Measurements from ENCODE around the gene GAS2. TPM values are rescaled to one million over a fixed set of nuclear protein-coding genes. Genes with fewer than 3 reads are reported as not detected.

Gene GAS2
- polyA plus RNA-seq, 1 of the 3 experiments (the other 2 are of a cell fraction) = 0.72 TPM

GRCh38 chr11:22671751-22672150, 5.3 kb downstream of the GAS2 start:
- Histone ChIP-seq H2AFZ (ENCODE audit: low read depth) (no peak overlapping the region), H3K36me3 (replicated peaks in 1 of 2; ENCODE audit: control insufficient read depth in 1 of 2, insufficient read depth in 2 of 2, low read length in 1 of 2) (no peaks in the 10 kb centered on the region), H4K20me1 (ENCODE audit: insufficient read depth) (no peaks in the 10 kb centered on the region), H3K4me1 (ENCODE audit: control insufficient read depth in 1 of 2, insufficient read depth in 2 of 2, low read depth in 1 of 2, low read length in 1 of 2) (peaks cover 0 to 4% of the 10 kb centered on the region in 2 experiments; a peak in 1 of 4 replicates), H3K9me2 (no peaks in the 10 kb centered on the region), H3K4me2 (no peak overlapping the region), H3K27me3 (ENCODE audit: insufficient read depth) (peaks cover 6% of the 10 kb centered on the region; the same call in 1 of the 2 replicates), H3K27ac (ENCODE audit: low read depth in 2 of 2, low read length in 1 of 2) (no peak overlapping the region), H3K4me3 (ENCODE audit: low read depth in 2 of 2, low read length in 1 of 2) (no peak overlapping the region), H3K9me3 (no peaks in the 10 kb centered on the region), H3F3A (replicated peaks; ENCODE audit: insufficient read depth) (no peaks in the 10 kb centered on the region), H3K79me2 (ENCODE audit: insufficient read depth) (no peaks in the 10 kb centered on the region), H3K9ac (no peak overlapping the region)
- CTCF ChIA-PET = interaction anchor here (0.9 to 3.1 kb wide), 6 partner anchors 12 to 116 kb away, joined by 3 to 25 read pairs (median 4); no protein-coding TSS in a partner anchor
- 43% methylated on average over 2 of the region's 2 CpGs for WGBS (ENCODE audit: low lambda C conversion rate)
- POLR2A ChIA-PET = no interaction called here
- no peak for TF ChIP-seq MEF2A (IDR thresholded peaks at IDR 0.05; ENCODE audit: borderline replicate concordance, low read depth)
- DNase-seq = no peak

GRCh38 chr11:22674470-22675439, 8.3 kb downstream of the GAS2 start:
- no peaks in the 10 kb centered on the region for H3K79me2 ChIP-seq (ENCODE audit: insufficient read depth)
- H4K20me1 ChIP-seq (ENCODE audit: insufficient read depth) = no peaks in the 10 kb centered on the region
- no peaks in the 10 kb centered on the region for H3K27me3 ChIP-seq (ENCODE audit: insufficient read depth)
- CTCF ChIA-PET = interaction anchor here (1.5 kb wide), 1 partner anchor 9 kb away, joined by 3 read pairs; no protein-coding TSS in a partner anchor
- H3K36me3 ChIP-seq (replicated peaks in 1 of 2; ENCODE audit: control insufficient read depth in 1 of 2, insufficient read depth in 2 of 2, low read length in 1 of 2) = no peaks in the 10 kb centered on the region
- TF ChIP-seq RXRA (IDR thresholded peaks at IDR 0.05; ENCODE audit: borderline replicate concordance, low read depth) = no peak
- TF ChIP-seq MXI1 (IDR thresholded peaks at IDR 0.05; ENCODE audit: low read depth, low read length) = no peak
- no peak for TF ChIP-seq REST (IDR thresholded peaks at IDR 0.05; ENCODE audit: low read depth, low read length)
- TF ChIP-seq NFIC (IDR thresholded peaks at IDR 0.05; ENCODE audit: borderline replicate concordance) = no peak
- TF ChIP-seq TEAD4 (IDR thresholded peaks at IDR 0.05; ENCODE audit: borderline replicate concordance, insufficient read depth) = no peak
- TF ChIP-seq IRF3 (IDR thresholded peaks at IDR 0.05; ENCODE audit: low read depth, low read length) = no peak
- no peak for TF ChIP-seq TCF12 (IDR thresholded peaks at IDR 0.05)
- TF ChIP-seq YY1 (IDR thresholded peaks at IDR 0.05; ENCODE audit: low read depth) = no peak
- TF ChIP-seq CHD2 (IDR thresholded peaks at IDR 0.05; ENCODE audit: low read length, partially characterized antibody) = no peak
- TF ChIP-seq EP300 (IDR thresholded peaks at IDR 0.05; ENCODE audit: borderline replicate concordance in 1 of 2, low read depth in 1 of 2, low read length in 1 of 2) = no peak
- TF ChIP-seq CTCF (IDR thresholded peaks at IDR 0.05) = no peak
- TF ChIP-seq POLR2AphosphoS5 (IDR thresholded peaks at IDR 0.05; ENCODE audit: low read depth, low read length) = no peak
- H3K9me3 ChIP-seq = no peaks in the 10 kb centered on the region
- no peak overlapping the region for H2AFZ ChIP-seq (ENCODE audit: low read depth)
- H3K4me3 ChIP-seq (ENCODE audit: low read depth in 2 of 2, low read length in 1 of 2) = no peak overlapping the region
- no peaks in the 10 kb centered on the region for H3K4me1 ChIP-seq (ENCODE audit: control insufficient read depth in 1 of 2, insufficient read depth in 2 of 2, low read depth in 1 of 2, low read length in 1 of 2)
- no peak overlapping the region for H3K4me2 ChIP-seq
- 82% methylated on average over 4 of the region's 4 CpGs for WGBS (ENCODE audit: low lambda C conversion rate)
- DNase-seq = no peak
- no peaks in the 10 kb centered on the region for H3K9me2 ChIP-seq
- H3F3A ChIP-seq (replicated peaks; ENCODE audit: insufficient read depth) = no peaks in the 10 kb centered on the region
- H3K9ac ChIP-seq = no peak overlapping the region
- POLR2A ChIA-PET = no interaction called here
- no peak overlapping the region for H3K27ac ChIP-seq (ENCODE audit: low read depth in 2 of 2, low read length in 1 of 2)

Data from SK-N-SH (cell line).